GM18909 (cell line): ENCODE data around the gene NIPAL3.
"Not testable (repeated sequence)": the region's sequence is repeated elsewhere in the genome, so short reads cannot be mapped to it uniquely, and the experiment has no call there.

ENCODE experiments used
- ATAC-seq: cut with Tn5 transposase; IDR thresholded peaks from one replicate; pipeline ENCODE4 v1.9.1; 2021; ENCODE audit warnings: mild to moderate bottlenecking; ENCODE audit not compliant: unreplicated experiment, poor library complexity

The NIPAL3 gene

GRCh38 chr1:24486331-24487065 lies 70.9 kb downstream of the NIPAL3 start:
- ATAC-seq: no peak

GRCh38 chr1:24487455-24487854 lies 71.9 kb downstream of the NIPAL3 start:
- no peak for ATAC-seq

- ATAC-seq: not testable (repeated sequence)
Observed at GRCh38 chr1:24488159-24488558, 72.6 kb downstream of the NIPAL3 start.

DNA sequence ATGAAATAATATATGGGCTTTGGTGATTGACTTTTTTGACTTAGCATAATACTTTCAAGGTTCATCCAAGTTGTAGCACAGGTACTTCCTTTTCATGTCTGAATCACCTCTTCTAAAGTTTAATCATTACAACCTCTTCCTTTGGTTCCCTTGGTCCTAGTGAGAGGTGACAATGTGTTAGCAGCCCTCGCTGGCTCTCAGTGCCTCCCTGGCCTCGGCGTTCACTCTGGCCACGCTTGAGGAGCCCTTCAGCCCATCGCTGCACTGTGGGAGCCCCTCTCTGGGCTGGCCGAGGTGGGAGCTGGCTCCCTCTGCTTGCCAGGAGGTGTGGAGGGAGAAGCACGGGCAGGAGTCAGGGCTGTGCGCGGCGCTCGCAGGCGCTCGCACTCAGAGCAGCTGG lies 74.1 kb downstream of the NIPAL3 start:
- ATAC-seq: no peak

GRCh38 chr1:24490101-24490781 lies 74.6 kb downstream of the NIPAL3 start:
- no peak for ATAC-seq

DNA sequence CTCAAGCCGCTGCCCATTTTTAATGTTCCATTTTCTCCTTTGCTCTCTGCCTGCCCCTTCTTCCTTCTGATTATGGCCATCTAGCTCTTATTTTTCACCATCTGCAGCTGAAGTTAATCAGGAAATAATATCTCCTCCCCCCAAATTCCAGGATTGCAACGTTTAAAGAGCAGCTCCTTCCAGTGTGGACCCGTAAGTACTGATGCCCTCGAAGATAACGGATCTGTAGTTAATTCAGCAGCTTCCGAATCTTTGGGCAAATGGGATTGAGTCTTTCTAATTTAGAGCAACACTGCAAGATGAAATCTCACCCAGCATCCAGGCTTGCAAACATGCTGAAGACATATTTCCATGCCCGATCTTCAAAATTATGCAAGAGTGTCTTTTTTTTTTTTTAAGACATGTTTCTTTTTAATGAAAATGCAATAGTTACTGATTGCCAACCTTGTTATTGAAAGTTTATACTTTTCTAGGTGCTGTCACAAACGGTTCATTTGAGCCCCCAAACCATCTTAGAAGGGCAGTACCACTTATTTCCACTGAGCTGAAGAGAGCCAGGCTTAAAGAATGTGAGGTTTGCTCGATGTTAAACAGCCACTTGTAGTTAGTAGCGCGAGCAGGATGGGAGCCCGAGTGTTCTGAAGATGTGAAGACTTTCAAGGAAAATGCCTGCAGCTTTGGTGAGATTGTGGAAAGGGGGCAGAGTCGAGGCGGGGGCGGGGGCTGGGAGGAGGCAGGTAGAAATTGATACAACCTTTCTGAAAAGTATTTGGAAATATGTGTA lies 76.2 kb downstream of the NIPAL3 start:
- no peak for ATAC-seq

- ATAC-seq: not testable (repeated sequence)
Observed at GRCh38 chr1:24492935-24493334, 77.3 kb downstream of the NIPAL3 start.

GRCh38 chr1:24493785-24494184 lies 78.2 kb downstream of the NIPAL3 start:
- no peak for ATAC-seq

- no peak for ATAC-seq
Observed at GRCh38 chr1:24498589-24498988, 83.0 kb downstream of the NIPAL3 start.

DNA sequence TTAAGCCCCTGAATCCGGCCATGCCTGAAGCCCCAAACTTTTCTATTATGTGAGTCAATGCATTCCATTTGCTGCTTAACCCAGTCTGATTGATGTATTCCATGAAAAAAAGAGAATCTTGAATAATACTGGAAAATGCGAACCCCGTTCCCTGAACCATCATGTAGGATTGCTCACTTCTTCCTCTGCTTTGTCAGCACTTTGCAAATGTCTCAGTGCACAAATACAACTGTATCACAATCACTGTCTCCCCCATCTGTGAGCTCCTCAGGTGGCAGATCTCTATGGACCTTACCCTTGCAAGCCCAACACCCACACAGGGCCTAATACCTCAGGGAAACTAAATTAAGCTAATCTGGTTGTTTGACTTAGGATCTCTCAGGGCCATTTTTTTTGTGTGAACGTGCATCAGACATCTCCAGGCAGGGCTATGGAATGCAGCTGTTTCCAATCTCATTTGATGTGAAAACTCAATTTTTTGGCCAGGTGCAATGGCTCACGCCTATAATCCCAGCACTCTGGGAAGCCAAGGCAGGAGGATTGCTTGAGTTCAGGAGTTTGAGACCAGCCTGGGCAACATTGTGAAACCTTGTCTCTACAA lies 84.9 kb downstream of the NIPAL3 start:
- ATAC-seq: no peak

GRCh38 chr1:24501371-24502064 lies 85.9 kb downstream of the NIPAL3 start:
- no peak for ATAC-seq

DNA sequence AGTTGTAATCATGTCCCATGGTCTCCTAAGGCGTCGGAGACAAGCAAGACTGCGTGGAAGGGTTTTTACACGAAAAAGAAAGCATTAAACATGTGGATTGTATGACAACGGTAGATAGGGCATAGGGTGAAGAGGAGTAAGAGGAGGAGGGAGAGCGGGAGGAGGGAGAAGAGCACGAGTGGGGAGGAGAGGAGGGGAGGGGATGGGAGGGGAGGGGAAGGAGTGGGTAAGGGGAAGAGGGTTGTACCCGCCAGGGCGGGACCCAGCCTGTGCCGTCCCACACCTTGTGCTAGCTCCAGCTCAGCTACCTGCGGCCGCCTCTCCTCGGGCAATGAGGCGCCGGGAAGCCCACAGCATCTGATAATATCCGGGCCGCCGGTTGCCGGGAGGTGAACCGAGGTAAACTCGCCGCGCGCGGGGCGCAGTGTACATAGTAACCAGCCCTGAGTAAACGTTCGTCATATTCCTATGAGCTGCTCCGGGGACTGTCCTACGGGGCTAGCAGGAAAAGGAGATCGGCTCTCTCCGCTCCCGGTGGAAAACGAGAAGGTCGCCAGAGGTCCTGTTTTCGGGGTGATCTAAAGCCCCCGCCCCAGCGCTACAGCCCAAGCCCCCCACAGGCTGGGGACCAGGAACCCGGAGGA lies 86.6 kb downstream of the NIPAL3 start:
- peak; percentile 40 for ATAC-seq

DNA sequence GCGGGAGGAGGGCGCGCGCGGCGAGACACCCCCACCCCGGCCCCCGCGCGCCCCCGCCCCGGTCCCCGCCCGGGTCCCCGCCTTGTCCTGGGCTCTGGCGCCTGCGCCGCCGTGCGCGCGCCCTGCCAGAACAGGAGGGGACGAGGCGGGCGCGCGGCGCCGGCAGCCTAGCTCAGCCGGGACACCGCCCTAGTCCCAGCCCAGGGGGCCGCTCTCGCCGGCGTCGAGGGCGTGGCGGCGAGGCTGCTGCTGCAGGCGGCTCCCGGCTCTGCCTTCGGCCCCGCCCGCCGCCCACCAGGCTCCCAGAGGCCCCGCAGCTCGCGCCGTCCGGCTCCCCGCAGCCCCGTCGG lies 87.1 kb downstream of the NIPAL3 start, which contains the start of gene RCAN3:
Gene RCAN3, plus strand, starts transcription at position 128 of the 350 bp plus-strand sequence. CDS start 11,537 bp downstream, outside the sequence.
- peak; percentile 72 for ATAC-seq

DNA sequence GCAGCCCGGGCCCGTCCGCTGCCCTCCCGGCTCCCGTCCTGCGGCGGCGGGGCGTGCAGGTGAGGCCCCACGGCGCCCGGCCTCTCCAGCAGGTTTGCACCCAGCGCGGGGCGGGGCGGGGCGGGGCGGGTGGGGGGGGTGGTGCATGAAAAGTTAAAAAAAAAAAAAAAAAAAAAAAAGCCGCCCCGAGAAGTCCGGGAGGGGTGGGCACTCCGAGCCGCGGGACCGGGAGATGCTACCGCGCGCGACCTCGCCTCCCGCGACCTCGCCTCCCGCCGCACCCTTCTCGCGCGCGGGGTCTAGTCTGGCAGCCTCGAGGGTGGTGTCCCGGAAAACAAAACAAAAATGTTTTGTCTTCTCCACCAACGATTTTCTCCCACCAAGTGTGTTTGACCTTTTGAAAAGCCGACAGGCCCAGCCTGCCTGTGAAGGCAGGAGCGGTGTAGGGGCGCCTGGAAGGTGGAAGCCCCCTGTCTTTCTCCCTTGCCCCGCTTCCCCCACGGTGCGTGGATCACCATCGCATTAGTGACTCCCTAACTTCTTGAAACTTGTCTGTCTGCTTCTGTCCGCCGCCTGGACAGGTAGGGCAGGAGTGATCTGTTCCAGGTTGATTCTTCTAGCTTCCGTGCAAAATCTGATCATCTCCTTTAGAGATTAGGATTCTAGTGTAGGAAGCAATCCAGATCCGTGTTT lies 87.6 kb downstream of the NIPAL3 start:
- peak; percentile 8 for ATAC-seq

DNA sequence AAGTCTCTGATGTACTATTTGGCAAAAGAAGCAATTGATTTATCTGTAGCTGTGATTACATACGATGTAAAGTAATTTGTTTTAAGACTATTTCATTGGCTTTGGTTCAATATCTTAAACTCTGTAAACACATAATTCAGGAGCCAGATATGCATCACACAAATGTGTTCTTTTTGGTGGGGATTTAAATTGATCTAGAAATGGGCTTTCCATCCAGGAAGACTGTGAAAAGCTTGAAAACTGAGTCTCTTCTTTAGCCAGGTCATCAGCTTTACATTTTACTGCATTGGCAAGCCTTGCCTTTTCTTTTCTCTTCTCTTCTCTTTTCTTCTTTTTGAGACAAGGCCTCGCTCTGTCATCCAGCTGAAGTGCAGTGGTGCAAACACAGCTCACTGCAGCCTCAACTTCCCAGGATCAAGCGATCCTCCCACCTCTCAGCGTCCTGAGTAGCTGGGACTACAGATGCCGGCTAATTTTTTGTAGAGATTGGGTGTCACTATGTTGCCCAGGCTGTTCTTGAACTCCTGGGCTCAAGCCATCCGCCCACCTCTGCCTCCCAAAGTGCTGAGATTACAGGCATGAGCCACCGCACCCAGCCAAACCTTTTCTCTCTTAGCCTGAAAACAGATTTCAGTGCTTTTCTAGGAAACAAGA lies 88.4 kb downstream of the NIPAL3 start:
- no peak for ATAC-seq

DNA sequence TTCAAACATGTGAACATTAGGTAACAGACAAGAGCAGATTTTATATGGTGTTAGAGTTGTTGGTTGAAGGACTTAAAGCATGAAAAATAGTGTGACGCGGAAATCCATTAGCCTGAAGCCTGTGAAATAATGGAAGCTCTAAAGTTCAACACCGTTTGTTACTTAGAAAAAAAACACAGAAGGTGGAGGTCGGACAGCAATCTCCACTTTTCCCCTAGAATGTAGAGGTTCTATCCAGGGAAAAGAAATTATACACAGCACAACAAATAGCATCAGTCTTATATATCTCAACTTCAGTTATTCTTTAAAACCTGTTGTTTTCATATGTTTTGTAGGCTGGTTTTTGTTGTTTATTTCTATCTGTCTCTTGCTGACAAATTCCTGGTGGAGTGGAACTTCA lies 89.0 kb downstream of the NIPAL3 start:
- ATAC-seq: no peak

DNA sequence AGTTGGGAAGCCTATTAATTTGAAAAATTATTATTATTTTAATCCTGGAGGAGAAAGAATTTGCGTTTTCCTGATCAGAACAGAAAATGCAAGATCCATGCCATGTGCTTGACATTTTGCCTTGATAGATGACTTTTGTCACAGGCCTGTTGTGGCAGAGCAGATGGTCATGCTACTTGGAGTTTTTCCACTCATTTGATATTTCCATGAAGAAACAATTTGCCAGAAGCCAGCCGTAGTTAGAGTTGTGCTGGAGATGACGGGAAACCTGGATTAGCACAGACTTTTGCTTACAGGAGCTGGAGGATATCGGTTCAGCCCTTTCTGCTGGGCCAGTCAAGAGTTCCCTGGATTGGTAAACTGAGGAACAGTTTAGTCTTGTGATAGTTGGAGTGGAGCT lies 90.2 kb downstream of the NIPAL3 start:
- ATAC-seq: no peak

DNA sequence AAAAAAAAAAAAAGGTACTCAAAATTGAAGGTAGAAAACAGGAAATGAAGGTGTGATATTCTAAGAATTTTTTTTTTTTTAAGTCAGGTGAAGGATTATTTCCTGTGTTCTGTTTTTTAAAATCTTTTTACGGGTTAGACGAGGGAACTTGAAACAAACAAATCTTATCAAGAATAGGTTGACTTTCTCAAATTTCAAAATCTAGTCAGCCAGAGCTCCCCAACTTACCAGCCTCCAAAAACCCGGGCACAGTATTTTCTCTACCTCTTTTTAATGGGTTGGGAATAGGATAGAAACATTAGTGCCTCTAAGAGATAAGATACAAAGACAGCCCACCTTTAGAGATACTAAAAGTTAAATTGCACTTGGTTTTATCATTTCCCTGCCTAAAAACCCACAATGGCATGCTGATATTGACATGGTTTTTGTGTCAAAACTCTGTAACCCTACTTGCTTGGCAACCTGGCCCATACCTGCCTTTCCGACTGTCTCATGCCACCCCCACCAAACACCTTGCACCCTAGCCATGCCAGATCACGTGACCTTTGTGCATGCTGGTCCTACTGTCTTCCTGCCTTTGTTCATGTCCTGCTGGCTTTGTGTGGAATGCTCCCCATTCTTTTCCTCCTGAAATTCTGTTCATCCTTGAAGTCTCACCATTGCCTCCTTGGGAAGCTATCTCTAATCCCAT lies 91.2 kb downstream of the NIPAL3 start:
- ATAC-seq: no peak
